H1 (cell line): ENCODE data around the gene TBC1D20. TPM values are rescaled to one million over a fixed set of nuclear protein-coding genes. Genes with fewer than 3 reads are reported as not detected.

Source experiments
- CTCF ChIA-PET: fragments of 300-600 bp; sonication (Branson Sonifier 250); formaldehyde crosslinking; loops from one replicate; lab custom pipeline; 2021; ENCODE audit not compliant: partially characterized antibody; lab: Charles Lee
- POLR2A ChIA-PET: fragments of 300-600 bp; sonication (Branson Sonifier 250); formaldehyde crosslinking; loops from one replicate; lab custom pipeline; 2021; ENCODE audit warnings: inconsistent platforms; ENCODE audit not compliant: partially characterized antibody; lab: Charles Lee
- DNase-seq, 2 experiments: peaks; one replicate each; pipeline versions ENCODE4 v3.0.0 to v3.0.0-alpha.2; 2010 to 2022; ENCODE audit warnings: low spot score in 2 of 2, low read depth in 1 of 2, mixed read lengths in 1 of 2
- FAIRE-seq: peaks from 2 replicates; lab custom pipeline; 2011; peaks lifted over from hg19 to GRCh38; lab: Jason Lieb, UNC
- H2AFZ ChIP-seq: 2 replicates; pipeline ENCODE4 v1.8.1; 2012; ENCODE audit warnings: low read length, inconsistent platforms
- H2AK5ac ChIP-seq: 2 replicates; pipeline ENCODE4 v1.6.1; 2013; ENCODE audit warnings: low read depth, low read length
- H2BK120ac ChIP-seq: replicated peaks from 2 replicates; pipeline ENCODE3; 2013; ENCODE audit warnings: low read depth, low read length, inconsistent platforms
- H2BK12ac ChIP-seq: 2 replicates; pipeline ENCODE4 v1.6.1; 2013; ENCODE audit warnings: low read depth, low read length
- H2BK15ac ChIP-seq: 2 replicates; pipeline ENCODE4 v1.6.1; 2013; ENCODE audit warnings: low read length
- H2BK20ac ChIP-seq: 2 replicates; pipeline ENCODE4 v1.6.1; 2013; ENCODE audit warnings: low read length
- H2BK5ac ChIP-seq: 2 replicates; pipeline ENCODE4 v1.6.1; 2013; ENCODE audit warnings: low read depth, low read length
- H3K14ac ChIP-seq: 2 replicates; pipeline ENCODE4 v1.6.1; 2013; ENCODE audit warnings: inconsistent platforms; ENCODE audit not compliant: insufficient read length
- H3K18ac ChIP-seq: 2 replicates; pipeline ENCODE4 v1.6.1; 2013; ENCODE audit warnings: low read length; ENCODE audit errors: extremely low read depth
- H3K23ac ChIP-seq: 2 replicates; pipeline ENCODE4 v1.6.1; 2013; ENCODE audit warnings: inconsistent platforms; ENCODE audit not compliant: insufficient read length
- H3K23me2 ChIP-seq: 2 replicates; pipeline ENCODE4 v1.6.1; 2013; ENCODE audit warnings: low read depth, low read length
- H3K27ac ChIP-seq: 2 replicates; pipeline ENCODE4 v1.6.1; 2011; ENCODE audit warnings: low read depth, low read length, inconsistent platforms
- H3K27me3 ChIP-seq, 4 experiments: replicated peaks in 1 of 4; 1 replicate in 1 of 4; 2 replicates in 3 of 4; pipeline versions ENCODE4 v1.6.1 to v1.8.1; 2011 to 2013; ENCODE audit warnings: low read length in 3 of 4, mild to moderate bottlenecking in 3 of 4, inconsistent platforms in 2 of 4, mixed read lengths in 2 of 4, moderate library complexity in 1 of 4; ENCODE audit not compliant: control insufficient read depth in 3 of 4, insufficient read depth in 3 of 4; ENCODE audit errors: extremely low read depth in 1 of 4
- H3K36me3 ChIP-seq, 4 experiments: 2 replicates each; pipeline versions ENCODE4 v1.6.1 to v1.8.1; 2011 to 2013; ENCODE audit warnings: mild to moderate bottlenecking in 4 of 4, low read length in 3 of 4, moderate library complexity in 2 of 4, control low read depth in 1 of 4, inconsistent platforms in 1 of 4; ENCODE audit not compliant: insufficient read depth in 4 of 4, control insufficient read depth in 2 of 4
- H3K4ac ChIP-seq: replicated peaks from 2 replicates; pipeline ENCODE3; 2013; ENCODE audit warnings: low read length, low read depth, mixed read lengths, inconsistent platforms; ENCODE audit not compliant: insufficient read length
- H3K4me1 ChIP-seq, 4 experiments: replicated peaks in 1 of 4; 1 replicate in 1 of 4; 2 replicates in 3 of 4; pipeline versions ENCODE4 v1.6.1 to v1.8.1; 2011 to 2013; ENCODE audit warnings: low read length in 3 of 4, inconsistent platforms in 2 of 4, mixed read lengths in 1 of 4; ENCODE audit not compliant: insufficient read depth in 4 of 4, control insufficient read depth in 3 of 4
- H3K4me2 ChIP-seq, 2 experiments: 2 replicates each; pipeline versions ENCODE4 v1.6.1 to v1.8.1; 2011 to 2013; ENCODE audit warnings: low read depth in 2 of 2, low read length in 2 of 2, control low read depth in 1 of 2, inconsistent platforms in 1 of 2, mild to moderate bottlenecking in 1 of 2; ENCODE audit not compliant: insufficient read depth in 1 of 2
- H3K4me3 ChIP-seq, 4 experiments: fragments of 200-600, 300-600 bp in 1 of 4; sonication (generic), shearing (Covaris generic), sonication (Bioruptor Twin) in 1 of 4; 2 replicates each; pipeline versions ENCODE4 v1.5.1 to v1.8.1; 2011 to 2016; ENCODE audit warnings: low read length in 4 of 4, low read depth in 3 of 4, control low read depth in 2 of 4, inconsistent platforms in 2 of 4, mild to moderate bottlenecking in 2 of 4, mixed read lengths in 1 of 4, moderate library complexity in 1 of 4; ENCODE audit not compliant: insufficient read depth in 2 of 4; ENCODE audit errors: extremely low read depth in 1 of 4
- H3K56ac ChIP-seq: replicated peaks from 2 replicates; pipeline ENCODE3; 2013; ENCODE audit warnings: low read depth, mild to moderate bottlenecking, mixed read lengths, low read length, inconsistent platforms; ENCODE audit not compliant: insufficient read length
- H3K79me1 ChIP-seq: 2 replicates; pipeline ENCODE4 v1.6.1; 2013; ENCODE audit warnings: low read depth, low read length, control low read depth
- H3K79me2 ChIP-seq, 2 experiments: 2 replicates each; pipeline versions ENCODE4 v1.6.1 to v1.8.1; 2012 to 2013; ENCODE audit warnings: low read length in 2 of 2, mild to moderate bottlenecking in 2 of 2, inconsistent platforms in 1 of 2; ENCODE audit not compliant: insufficient read depth in 2 of 2, control insufficient read depth in 1 of 2
- H3K9ac ChIP-seq, 4 experiments: replicated peaks in 1 of 4; 1 replicate in 1 of 4; 2 replicates in 3 of 4; pipeline versions ENCODE4 v1.6.1 to v1.8.1; 2011 to 2013; ENCODE audit warnings: low read depth in 3 of 4, low read length in 3 of 4, control low read depth in 2 of 4, mild to moderate bottlenecking in 2 of 4, moderate library complexity in 2 of 4, inconsistent platforms in 1 of 4; ENCODE audit errors: extremely low read depth in 1 of 4
- H3K9me3 ChIP-seq, 2 experiments: 2 replicates each; pipeline versions ENCODE4 v1.6.1 to v1.8.1; 2012 to 2013; ENCODE audit warnings: mild to moderate bottlenecking in 2 of 2, moderate library complexity in 2 of 2, control low read depth in 1 of 2, inconsistent platforms in 1 of 2, low read depth in 1 of 2, low read length in 1 of 2, mixed read lengths in 1 of 2; ENCODE audit not compliant: insufficient read depth in 2 of 2
- H4K20me1 ChIP-seq, 2 experiments: replicated peaks in 1 of 2; 2 replicates each; pipeline versions ENCODE3 to v1.8.1; 2011 to 2013; ENCODE audit warnings: inconsistent platforms in 2 of 2, low read length in 2 of 2, mild to moderate bottlenecking in 1 of 2; ENCODE audit not compliant: insufficient read depth in 2 of 2, control insufficient read depth in 1 of 2
- H4K5ac ChIP-seq: 2 replicates; pipeline ENCODE4 v1.6.1; 2013; ENCODE audit warnings: low read length, low read depth, mixed read lengths, inconsistent platforms; ENCODE audit not compliant: insufficient read length
- H4K8ac ChIP-seq: 2 replicates; pipeline ENCODE4 v1.8.0; 2013; ENCODE audit warnings: mild to moderate bottlenecking, moderate library complexity, low read length, inconsistent platforms; ENCODE audit not compliant: insufficient read depth; ENCODE audit errors: extremely low read depth
- H4K91ac ChIP-seq: replicated peaks from 2 replicates; pipeline ENCODE3; 2013; ENCODE audit warnings: low read length, mixed read lengths, inconsistent platforms; ENCODE audit not compliant: insufficient read length
- CEBPB ChIP-seq: IDR thresholded peaks from 2 replicates; pipeline ENCODE4 v1.6.1; 2012; ENCODE audit warnings: low read depth, low read length
- CHD1 ChIP-seq: IDR thresholded peaks from 2 replicates; pipeline ENCODE4 v1.6.1; 2012; ENCODE audit warnings: low read depth, low read length, improper control_type of control experiment
- CHD2 ChIP-seq: IDR thresholded peaks from 2 replicates; pipeline ENCODE4 v1.6.1; 2012; ENCODE audit warnings: low read length, improper control_type of control experiment
- KDM5A ChIP-seq: fragments of 200-600 bp; IDR thresholded peaks from 2 replicates; pipeline ENCODE4 v1.7.1; 2012; ENCODE audit warnings: mild to moderate bottlenecking, low read length, inconsistent platforms, mixed read lengths
- MAFK ChIP-seq: IDR thresholded peaks from 2 replicates; pipeline ENCODE4 v1.6.1; 2012; ENCODE audit warnings: low read depth, mild to moderate bottlenecking, improper control_type of control experiment, low read length
- POU5F1 ChIP-seq: IDR thresholded peaks from 2 replicates; pipeline ENCODE4 v1.6.1; 2011; ENCODE audit warnings: low read depth, mild to moderate bottlenecking, low read length, moderate library complexity
- YY1 ChIP-seq: IDR thresholded peaks from 2 replicates; pipeline ENCODE4 v1.6.1; 2011; ENCODE audit warnings: low read depth, mild to moderate bottlenecking, low read length
- WGBS, 2 experiments: shearing (Covaris generic) in 1 of 2; methylation state at CpG; one replicate each; pipeline versions ENCODE4 v1.1.6 to v1.1.7; 2013 to 2015; ENCODE audit warnings: low lambda C conversion rate in 2 of 2, mixed read lengths in 2 of 2, inconsistent platforms in 1 of 2, low coverage in 1 of 2, missing lambda C conversion rate in 1 of 2; ENCODE audit not compliant: insufficient replicate concordance in 2 of 2, insufficient coverage in 1 of 2, insufficient read length in 1 of 2; ENCODE audit errors: extremely low coverage in 1 of 2, missing lambda C conversion rate in 1 of 2; 5-methylcytosine and 5-hydroxymethylcytosine counted together
- polyA plus RNA-seq, 7 experiments: library from polyadenylated mRNA; depleted of rRNA in 3 of 7; stranded (reverse) in 5 of 7; unstranded in 2 of 7; fragments of >200 nt in 5 of 7; fragments of 200-250 nt in 2 of 7; gene quantifications; 1 replicate in 5 of 7; 2 replicates in 1 of 7; 4 replicates in 1 of 7; pipeline versions ENCODE4 v1.2.1 to v1.2.3, GENCODE V29; 2011 to 2013; ENCODE audit warnings: missing spikeins in 2 of 7, mixed read lengths in 2 of 7
- total RNA-seq: library from RNA; stranded (reverse); fragmentation: NEBNext Ultra II Directional; extraction: Animal tissue kit (Norgen Biotek cat#: 25700); gene quantifications from 2 replicates; pipeline ENCODE4 v1.2.1, GENCODE V29; 2021
- TF ChIP-seq, protein P1 (sequence below): IDR thresholded peaks from 2 replicates; pipeline ENCODE4 v1.6.1; 2012; ENCODE audit warnings: low read length, inconsistent platforms
- TF ChIP-seq, protein P2 (sequence below): IDR thresholded peaks from 2 replicates; pipeline ENCODE4 v1.6.1; 2012; ENCODE audit warnings: inconsistent platforms

The TBC1D20 gene
- total and polyA plus RNA-seq, 2 of the 8 experiments (the other 6 are each of a cell fraction or from before 2014, with no cell fraction given): 14.5 to 17.1 TPM

DNA sequence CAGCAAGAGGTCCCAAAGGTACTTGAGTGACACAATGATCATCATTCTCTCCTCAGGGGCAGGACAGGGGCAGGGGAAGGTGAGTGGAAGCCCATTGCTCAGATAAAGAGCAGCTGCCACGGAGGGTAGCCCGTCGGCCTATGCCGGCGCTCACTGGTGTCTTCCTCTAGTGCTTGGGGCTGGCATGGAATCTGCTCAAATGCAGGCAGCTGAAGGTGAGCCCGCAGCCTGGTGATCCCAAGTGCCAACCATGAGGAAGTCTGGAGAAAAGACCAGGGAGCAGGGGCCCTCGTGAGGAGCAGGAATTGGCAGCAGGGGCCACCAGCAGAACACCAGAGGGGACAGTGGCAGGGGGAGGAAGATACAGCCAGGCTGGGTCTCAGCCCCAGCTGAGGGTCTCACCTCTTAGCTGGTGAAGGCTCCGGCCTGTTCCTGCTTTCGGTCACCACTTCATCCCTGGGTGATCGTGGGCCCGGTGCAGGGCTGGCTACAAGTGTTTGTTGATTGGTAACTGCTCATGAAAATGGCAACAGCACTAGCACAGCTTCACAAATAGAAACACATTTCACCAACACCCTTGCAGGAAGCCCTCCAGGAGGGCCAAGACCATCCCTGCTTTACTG is 29.5 kb downstream of the TBC1D20 start:
- Histone ChIP-seq H2BK5ac (no peak overlapping the region), H3K4me3 (no peak overlapping the region), H3K56ac (no peak overlapping the region), H3K23ac (no peak overlapping the region), H2AFZ (no peak overlapping the region), H3K18ac (no peak overlapping the region), H3K79me2 (no peaks in the 10 kb centered on the region), H3K4me1 (peaks cover 0 to 13% (median 5%) of the 10 kb centered on the region in 4 experiments; a peak in 6 of 7 replicates), H4K91ac (no peak overlapping the region), H2BK12ac (no peak overlapping the region), H4K8ac (no peak overlapping the region; the same call in none of the 2 replicates), H3K4ac (no peak overlapping the region), H3K27me3 (peaks cover 0 to 11% (median 3%) of the 10 kb centered on the region in 4 experiments; a peak in 4 of 7 replicates), H2BK20ac (no peak overlapping the region), H4K5ac (no peak overlapping the region), H3K4me2 (no peak overlapping the region), H2BK15ac (no peak overlapping the region), H2AK5ac (no peak overlapping the region), H3K9me3 (no peaks in the 10 kb centered on the region), H3K9ac (no peak overlapping the region), H3K36me3 (peaks cover 7 to 28% (median 12%) of the 10 kb centered on the region in 4 experiments; a peak in 6 of 8 replicates), H3K23me2 (no peaks in the 10 kb centered on the region), H4K20me1 (peaks cover 12 to 43% of the 10 kb centered on the region in 2 experiments), H3K27ac (no peak overlapping the region), H2BK120ac (no peak overlapping the region), H3K14ac (no peak overlapping the region), H3K79me1 (no peaks in the 10 kb centered on the region)
- ChIA-PET CTCF (interaction anchor here (1.1 to 3.8 kb wide), 12 partner anchors 10 to 333 kb away, joined by 3 to 52 read pairs (median 10); no protein-coding TSS in a partner anchor), POLR2A (interaction anchor here (1.1 to 2.4 kb wide), 8 partner anchors 10 to 111 kb away, joined by 3 to 11 read pairs (median 4); partner anchors contain the start of genes CSNK2A1 and TBC1D20)
- TF ChIP-seq, protein P1, sequence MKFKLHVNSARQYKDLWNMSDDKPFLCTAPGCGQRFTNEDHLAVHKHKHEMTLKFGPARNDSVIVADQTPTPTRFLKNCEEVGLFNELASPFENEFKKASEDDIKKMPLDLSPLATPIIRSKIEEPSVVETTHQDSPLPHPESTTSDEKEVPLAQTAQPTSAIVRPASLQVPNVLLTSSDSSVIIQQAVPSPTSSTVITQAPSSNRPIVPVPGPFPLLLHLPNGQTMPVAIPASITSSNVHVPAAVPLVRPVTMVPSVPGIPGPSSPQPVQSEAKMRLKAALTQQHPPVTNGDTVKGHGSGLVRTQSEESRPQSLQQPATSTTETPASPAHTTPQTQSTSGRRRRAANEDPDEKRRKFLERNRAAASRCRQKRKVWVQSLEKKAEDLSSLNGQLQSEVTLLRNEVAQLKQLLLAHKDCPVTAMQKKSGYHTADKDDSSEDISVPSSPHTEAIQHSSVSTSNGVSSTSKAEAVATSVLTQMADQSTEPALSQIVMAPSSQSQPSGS: no peak
- no peak for TF ChIP-seq CHD2
- no peak for TF ChIP-seq YY1
- no peak for TF ChIP-seq POU5F1
- no peak for TF ChIP-seq KDM5A
- TF ChIP-seq, protein P2, sequence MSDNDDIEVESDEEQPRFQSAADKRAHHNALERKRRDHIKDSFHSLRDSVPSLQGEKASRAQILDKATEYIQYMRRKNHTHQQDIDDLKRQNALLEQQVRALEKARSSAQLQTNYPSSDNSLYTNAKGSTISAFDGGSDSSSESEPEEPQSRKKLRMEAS: no peak
- no peak for TF ChIP-seq CEBPB
- TF ChIP-seq CHD1: no peak
- TF ChIP-seq MAFK: no peak
- 91% methylated on average over 11 of the region's 11 CpGs; no CpG with 5 or more reads in 1 of the 2 experiments for WGBS, 2 experiments
- DNase-seq (no peak), FAIRE-seq (no peak)
